Measurements from ENCODE around the gene HS6ST3.

The HS6ST3 gene

DNA sequence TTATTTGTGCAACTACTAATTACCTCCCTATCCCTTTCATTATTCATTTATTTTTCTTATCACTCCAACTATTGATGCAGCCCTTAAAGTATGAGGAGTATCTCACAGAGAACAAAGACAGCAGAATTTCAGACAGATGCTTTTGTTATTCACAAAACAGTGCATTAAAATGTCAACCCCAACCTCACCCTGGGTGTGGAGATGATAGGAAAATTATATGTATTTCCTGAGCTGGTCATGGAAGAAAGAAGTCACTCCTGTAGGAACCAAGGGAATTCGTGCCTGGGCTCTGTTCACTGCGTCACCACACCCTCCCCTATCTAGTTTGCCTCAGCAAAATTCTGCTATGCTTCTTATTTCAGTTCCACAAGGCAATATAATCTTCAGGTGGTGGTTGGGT lies 588.9 kb downstream of the HS6ST3 start:
- no peak for DNase-seq

DNA sequence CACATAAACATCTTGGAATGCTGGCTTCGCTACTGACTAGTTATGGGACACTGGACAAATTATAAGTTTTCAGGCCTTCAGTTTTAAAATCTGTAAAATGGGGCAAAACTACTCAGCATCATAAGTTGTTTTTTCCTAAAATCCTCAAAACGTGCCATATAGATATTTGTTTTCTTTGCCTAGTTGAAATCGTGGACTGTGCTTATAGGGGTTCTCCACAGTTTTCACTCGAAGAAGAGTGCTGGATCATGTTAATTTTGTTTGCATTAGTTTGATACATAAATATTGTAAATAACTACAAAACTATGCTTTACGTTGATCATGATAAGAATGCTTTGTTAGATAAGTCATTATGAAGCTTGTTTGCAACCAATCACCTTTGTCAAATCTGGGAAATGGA lies 591.0 kb downstream of the HS6ST3 start:
- no peak for DNase-seq

DNA sequence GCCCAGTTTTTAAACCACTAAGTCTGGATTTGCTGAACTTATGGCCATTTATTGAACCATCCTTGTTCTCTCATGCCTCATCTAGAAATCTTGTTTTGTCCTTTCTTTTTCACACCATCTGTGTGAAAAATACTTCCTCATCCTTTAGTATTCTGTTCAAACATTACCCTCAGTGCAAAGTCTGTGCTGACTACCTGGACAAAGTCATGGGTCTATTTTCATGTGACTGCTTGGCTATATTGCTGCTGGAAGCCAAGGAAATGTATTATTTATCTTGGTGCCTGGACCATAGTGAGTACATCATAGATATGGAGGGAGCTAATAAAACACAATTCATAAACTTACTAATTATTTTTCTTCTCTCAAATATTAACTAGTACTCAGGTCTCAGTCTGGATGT lies 591.9 kb downstream of the HS6ST3 start:
- no peak for DNase-seq

DNA sequence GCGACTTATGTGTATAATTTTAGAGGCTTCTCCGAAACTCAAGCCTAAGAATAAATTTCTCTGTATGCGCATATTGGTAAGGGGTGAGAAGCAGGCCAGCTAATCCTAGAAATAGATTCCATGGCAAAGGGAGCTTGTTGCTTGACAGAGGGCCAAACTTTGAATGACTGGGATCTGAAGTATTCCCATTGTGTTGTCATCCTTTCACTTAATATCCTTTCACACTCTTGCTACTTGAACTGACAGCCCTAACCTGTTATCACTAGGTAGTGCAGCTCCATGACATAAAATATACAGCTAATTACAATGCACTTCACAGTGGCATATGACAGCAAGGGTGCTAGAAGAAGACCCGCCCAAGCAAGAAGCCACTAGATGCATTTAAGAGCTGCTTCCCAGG lies 594.6 kb downstream of the HS6ST3 start:
- DNase-seq: no peak

DNA sequence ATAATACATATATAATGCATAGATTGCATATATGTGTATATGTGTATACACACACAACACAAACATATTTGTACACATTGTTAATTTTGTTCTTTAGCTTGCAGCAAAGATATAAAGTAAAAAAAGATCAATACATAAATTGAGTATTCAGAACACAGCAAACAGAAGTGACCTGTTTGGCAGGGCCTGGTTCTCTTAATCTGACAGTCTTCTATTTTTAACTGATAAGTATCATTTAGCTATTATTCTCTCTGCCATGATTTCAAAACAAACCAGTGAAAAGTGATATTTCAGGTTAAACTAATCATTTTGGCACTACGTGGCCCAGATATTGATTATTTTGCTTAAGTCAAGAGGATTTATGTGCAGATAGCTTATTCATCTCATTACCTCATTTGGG lies 595.0 kb downstream of the HS6ST3 start:
- DNase-seq: no peak

DNA sequence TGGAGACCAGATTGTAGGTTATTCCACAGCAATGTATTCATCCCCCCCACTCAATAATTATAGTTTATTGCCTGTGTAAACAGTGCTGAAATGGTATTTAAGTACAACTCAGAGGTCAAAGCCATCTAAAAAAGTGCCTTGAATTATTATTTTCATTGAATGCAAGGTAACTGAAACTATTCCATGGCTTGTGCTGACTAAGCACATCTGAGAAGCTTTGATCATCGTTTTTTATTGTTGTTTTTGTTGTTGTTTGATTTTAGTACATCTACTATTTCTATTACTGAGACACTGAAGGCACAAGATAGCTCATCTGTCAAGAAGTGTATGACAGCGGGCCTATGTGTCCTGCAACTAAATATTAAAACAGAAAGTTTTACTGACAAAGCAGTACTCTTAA lies 596.4 kb downstream of the HS6ST3 start:
- DNase-seq: no peak

DNA sequence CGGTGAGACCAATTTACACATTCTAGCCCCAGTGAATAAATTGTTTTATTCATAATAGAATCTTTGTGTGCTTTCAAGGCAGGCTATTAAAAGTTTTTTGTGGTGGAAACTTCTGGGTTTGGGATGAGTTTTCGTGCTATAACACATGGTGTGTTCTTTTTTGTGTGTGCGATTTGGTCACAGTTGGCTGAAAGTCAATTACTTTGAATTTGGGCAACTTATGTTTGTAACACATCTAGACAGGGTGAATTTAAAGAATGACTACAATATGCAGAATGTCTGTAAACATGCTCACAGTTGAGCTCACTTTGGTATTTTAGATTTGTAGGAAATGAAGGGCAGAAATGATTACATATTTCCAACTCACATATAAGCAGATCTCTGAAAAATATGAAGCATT lies 597.3 kb downstream of the HS6ST3 start:
- no peak for DNase-seq

DNA sequence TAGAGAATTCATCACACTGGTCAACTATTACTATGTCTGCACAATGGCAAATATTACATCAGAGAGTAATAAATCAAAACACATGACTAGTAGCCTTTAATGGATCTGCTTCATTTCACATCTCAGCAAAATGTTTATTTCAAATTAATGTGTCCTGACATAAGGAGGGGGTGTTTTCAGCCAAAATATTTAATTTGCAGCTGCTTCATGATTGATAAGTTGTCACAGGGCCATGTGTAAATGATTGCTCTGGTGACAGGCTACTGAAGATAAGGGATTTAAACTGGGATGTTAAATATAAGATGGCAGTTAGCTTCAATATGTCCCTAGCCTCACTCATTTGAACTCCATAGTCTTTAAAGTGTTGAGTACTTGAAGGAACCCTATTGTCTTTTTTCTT lies 601.1 kb downstream of the HS6ST3 start:
- DNase-seq: no peak

DNA sequence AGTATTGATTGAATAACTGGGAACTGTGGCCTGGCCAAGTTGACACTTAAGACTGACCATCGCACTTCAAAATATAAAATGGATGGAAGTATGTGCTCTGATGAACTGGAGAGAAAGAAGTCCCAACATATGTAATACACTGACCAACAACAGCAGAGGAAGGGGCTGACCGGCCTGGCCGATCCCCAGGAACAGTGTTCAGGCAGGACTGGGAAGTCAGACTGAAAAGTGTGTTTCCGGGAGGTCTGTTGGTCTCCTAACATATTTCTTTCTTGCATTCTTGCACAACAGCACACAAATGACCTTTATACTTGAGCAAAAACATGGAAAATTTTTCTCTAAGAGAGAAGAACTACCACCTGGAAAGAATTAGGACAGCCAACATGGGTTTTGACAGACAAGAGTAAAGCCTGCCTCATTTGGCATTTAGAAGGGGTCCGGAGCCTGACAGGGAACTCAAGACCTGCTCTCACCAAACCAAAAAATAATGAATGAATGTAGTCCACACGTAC lies 606.5 kb downstream of the HS6ST3 start:
- DNase-seq: no peak

DNA sequence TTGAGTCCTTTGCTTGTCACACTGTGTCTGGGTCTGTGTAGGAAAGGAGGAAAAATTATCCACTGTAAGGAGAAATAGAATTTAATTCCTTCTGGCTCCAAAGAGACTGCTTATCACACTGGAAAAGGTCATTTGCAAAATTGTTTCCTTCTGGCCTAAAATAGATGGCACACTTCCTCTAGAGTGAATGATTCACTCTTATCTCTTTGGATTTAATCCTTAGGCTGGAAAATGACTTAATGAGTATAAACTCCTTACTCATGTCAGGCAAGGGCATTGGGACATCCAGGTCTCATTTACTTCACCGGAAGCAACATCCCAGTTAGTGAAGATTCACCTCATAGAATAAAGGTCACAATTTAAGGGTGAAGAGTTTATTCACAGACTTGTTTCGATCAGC lies 610.8 kb downstream of the HS6ST3 start:
- no peak for DNase-seq

DNA sequence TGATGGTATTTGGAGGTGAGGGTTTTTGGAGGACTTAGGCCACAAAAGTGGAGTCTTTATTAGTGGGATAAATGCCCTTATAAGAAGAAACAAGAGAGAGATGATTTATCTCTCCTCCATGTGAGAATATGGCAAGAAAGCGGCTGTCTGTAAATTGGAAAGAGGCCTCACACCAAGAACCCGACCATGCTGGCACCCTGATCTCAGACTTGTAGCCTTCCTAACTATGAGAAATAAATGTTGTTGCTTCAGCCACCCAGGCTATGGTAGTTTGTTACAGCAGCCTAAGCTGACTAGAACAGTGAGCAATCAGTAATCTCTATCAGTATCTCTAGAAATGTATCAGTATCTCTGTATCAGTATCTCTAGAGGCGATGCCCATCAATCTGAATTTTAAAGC lies 617.2 kb downstream of the HS6ST3 start:
- DNase-seq: no peak

DNA sequence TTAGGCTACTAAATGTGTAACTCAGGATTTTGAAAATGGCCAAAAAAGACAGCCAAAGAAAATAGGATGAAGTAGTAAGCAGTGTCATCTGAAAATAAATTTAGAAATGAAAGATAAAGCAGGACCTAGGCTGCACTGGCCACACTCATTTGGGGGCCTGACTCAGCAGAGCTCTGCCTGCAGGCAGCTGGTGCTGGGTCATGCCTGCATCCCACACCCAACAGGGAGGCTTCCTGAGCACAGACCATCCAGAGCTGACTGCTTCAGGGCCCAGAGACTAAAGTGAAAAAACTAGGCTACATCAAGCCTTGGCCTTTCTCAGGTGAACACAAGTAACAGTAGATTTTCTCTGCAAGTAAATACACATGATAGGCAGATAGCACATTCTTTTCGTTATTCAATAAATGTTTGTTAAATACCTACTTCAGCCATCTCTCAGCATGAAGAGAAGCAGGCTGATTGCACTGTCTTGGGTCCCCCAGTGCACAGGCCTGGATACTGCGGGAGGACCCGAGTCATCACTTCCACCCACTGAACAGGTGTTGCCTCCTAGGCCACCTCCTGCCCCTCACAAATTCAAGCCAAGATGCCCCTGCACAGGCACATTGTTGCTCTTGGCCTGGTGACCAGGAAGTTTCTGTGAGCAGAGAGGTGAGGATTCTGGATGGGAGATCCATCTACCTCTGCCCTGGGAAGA lies 620.4 kb downstream of the HS6ST3 start:
- no peak for DNase-seq

DNA sequence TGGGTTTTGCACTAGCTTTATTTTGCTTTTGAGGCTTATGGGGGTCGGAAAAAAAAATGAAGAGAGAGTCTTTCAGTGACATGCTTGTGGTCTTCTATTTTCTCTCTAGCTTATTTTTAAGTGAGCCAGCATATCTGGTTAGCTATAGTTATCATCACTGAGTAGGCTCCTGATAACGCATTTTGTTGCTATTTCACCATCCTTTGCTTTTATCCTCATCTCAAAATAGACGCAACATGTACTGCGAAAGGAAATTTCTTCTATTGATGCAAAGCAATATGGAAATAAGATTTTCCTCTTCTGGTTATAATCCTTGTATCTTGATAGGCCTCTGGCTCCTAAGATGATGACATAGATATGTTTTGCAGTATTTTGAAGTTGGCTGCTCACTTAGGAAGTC lies 630.5 kb downstream of the HS6ST3 start:
- no peak for DNase-seq

DNA sequence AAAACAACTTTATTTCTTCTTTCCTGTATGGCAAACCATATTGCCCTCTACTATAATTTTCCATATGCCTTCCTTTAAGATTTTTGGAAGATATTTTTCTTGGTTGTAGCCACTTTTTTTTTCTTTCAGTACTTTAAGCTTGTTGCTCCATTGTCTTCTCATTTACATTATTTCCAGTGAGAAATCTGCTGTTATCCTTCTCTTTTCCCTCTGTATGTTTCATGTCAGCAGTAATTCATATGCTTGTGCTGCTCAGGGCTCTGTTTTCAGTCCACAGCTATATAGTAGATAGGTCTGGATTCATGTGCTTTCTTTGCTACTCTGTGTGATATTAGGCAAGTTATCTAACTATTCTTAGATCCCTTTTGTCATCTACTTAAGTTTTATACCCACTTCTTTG lies 636.7 kb downstream of the HS6ST3 start:
- DNase-seq: no peak

DNA sequence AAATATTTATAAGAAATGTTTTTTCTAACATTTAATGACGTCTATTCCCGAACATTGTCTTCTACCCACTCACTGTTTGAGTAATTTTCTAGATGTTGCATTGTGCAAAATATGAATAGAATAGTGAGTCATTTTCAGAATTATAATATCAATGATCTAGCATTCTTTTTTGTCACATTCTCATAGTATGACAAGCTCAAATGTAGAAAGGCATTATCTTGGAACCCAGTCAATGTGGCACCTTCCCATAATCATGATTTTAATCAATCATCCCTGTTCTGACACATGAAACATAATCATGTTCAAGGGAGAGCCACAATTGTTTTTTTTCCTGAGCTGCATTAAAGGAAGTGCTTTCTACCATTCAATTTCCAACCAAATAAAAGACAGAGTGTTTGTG lies 638.6 kb downstream of the HS6ST3 start:
- DNase-seq: no peak

DNA sequence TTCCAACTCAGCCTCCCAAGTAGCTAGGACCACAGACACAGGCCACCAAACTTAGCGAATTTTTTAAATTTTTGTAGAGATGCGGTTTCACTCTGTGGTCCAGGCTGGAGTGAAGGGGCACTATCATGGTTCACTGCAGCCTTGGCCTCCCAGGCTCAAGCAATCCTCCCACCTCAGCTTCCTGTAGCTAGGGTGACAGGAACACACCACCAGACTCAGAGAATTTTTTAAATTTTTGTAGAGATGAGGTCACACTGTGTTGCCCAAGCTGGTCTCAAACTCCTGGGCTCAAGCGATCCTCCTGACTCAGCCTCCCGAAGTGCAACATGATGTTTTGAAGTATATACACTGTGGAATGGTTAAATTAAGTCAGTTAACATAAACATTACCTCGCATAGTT lies 640.8 kb downstream of the HS6ST3 start:
- DNase-seq: no peak

DNA sequence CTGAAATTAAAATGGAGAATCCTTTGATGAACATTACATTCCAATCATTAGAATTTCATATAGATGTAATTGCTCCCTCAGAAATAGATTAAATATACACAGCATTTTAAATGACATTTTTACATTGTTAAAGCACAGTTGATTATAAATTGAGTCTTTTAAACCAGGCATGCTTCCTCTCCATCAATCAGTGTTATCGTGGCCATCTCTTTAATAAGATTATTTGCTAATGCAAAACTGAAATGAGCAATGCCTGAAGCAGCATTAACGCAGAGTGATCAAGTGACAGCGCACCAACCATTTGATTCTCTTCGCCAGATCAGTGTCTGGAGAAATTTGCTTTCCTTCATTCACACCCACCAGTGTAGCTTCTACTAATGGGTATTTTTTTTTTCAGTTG lies 644.6 kb downstream of the HS6ST3 start:
- DNase-seq: no peak

DNA sequence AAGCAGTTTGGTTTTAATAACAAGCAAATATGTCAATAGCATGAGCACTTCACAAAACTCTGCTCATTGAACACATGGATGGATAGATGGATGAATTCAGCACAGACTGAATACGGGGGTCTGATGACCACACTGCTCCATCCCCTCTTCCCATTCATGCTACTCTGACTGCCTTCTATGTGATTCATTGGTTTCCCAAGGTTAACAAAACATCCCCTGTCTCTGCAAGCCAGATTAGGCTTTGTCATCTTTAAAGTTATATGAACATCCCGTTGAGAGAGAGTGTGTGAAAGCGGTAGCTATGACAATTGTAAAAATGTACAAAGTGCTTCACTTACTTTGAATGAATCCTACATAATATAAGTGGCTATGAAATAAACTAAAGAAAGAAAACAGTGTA lies 651.9 kb downstream of the HS6ST3 start:
- DNase-seq: no peak

DNA sequence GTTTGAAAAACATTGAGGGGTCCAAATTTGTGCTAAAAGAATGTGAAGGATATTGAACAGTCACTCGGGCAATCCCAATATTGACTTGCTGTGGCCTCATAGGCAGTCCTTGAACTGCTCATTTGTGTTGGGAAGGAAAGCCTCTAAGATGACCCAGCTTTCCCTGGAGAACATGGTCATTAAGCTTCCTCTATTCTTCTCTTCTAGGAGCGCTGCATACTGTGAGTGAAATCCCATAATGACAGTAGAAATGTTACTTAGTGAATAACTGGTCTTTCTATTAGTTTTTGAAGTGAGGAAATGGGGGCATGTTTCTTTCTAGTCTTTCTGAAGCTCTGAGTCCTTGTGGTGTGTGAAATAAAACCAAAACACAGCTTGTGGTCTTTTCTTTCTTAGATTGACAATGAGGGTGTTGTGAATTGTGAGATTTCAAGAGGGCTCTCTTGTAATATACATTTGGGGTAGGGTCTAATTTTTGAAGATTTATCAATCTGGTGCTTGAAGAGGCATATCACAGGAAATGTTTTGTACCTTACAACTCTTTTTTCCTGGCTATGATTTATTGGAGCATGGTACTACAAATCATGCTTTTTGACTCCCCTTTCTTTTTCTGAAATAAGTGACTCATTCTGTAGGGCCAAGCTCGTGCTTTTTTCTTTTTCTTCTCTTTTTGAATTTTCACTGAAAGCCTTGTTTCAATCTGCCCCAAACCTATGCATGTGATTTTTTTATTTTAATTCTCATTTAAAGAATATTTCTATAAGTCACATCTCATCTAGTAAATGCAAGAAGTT lies 653.6 kb downstream of the HS6ST3 start:
- no peak for DNase-seq

DNA sequence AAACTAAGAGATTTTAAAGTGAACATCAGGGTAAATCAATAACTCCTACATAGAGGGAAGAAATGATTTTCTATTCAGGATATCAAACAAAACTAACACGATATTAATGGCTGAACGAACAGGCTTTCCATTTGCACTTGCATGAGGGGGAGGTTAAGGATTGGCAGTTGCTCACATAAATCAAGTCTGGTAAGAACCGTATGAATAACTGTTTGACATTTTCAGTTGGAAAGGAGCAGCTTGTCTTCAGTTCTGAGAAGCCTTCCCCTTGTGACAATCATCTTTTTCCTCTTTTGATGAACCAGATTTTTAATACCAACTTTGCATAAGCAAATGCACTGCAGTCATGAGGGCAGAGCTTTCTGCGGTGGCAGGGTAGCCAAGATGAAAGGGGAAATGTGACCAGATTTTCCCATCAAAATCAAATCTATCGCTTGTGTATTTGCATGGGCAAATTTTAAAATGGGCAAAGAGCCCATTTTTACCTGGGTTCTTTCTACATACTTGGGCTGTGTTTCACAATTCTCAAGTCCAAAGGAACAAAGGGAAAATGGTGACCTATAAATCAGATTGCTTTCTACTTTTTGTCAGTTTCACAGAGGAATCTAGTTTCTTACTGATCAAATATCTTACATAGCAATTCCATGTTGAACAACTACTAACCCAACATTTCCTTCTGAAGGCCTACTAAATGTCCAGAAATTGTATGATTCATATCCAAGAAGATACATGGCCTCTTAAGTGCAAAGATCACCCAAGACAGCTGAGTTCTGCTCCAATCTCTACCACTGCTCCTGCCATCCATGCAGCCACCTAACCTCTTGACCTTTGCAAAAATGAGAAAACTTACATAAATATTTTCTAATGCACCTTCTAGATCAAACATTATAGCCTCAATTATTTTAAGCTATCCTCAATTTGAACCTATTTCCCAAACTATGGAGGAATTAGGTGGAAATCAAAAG lies 654.7 kb downstream of the HS6ST3 start:
- DNase-seq: no peak

DNA sequence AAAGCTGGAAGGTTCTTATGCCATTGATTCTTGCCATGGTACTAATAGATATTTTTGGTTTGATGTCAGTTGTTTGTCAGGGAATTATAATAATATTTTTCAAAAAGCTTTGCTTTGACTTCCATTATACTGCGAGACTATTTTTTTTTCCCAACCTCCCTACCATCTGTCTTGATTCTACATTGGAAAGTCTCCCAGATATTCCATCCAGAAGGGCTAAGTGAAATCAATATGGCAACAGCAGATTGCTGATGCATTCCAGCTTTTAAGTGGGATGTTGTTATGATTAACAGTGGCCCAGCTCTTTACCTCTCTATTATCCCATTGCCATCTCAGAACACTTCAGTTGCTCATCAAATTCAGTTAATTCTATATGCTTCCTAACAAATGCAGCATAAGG lies 657.0 kb downstream of the HS6ST3 start:
- no peak for DNase-seq

DNA sequence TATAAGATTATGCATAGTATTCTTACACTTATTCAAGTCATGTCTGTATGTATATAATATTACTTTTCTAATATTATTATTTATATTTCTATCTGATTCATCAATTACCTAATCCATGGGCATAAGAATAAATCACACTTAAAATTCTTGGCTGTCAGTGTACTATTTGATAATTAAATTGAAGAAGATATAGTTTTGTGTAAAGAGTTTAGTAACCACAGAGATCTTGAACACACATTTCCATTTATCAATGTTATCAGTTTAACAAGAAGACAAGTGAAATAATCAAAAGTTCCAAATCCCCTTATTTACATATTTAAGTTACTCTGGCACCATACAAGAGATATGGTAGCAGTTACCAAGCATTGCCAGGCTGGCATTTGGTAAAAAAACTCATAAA lies 659.9 kb downstream of the HS6ST3 start:
- no peak for DNase-seq

DNA sequence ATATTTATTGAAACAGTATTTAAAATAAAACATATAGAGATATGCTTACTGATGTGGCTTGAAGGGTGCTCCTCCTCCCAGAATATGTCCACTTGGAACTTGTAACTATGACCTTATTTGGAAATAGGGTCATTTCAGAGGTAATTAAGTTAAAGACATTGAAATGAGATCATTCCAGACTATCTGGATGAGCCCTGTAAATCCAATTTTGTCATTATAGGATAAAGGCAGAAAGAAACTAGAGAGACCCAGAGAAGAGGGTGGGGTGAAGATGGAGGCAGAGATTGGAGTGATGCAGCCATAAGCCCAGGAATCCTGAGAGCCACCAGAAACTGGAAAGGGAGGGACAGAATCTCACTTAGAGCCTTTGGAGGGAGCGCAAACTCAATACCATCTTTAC lies 661.2 kb downstream of the HS6ST3 start:
- no peak for DNase-seq

Measured in NCI-H2107 (cell line).